ENCODE data around the gene PLCH1.
A peak's percentile ranks its signal among the peaks of the same experiment; 100 is the strongest.

Gene PLCH1

DNA sequence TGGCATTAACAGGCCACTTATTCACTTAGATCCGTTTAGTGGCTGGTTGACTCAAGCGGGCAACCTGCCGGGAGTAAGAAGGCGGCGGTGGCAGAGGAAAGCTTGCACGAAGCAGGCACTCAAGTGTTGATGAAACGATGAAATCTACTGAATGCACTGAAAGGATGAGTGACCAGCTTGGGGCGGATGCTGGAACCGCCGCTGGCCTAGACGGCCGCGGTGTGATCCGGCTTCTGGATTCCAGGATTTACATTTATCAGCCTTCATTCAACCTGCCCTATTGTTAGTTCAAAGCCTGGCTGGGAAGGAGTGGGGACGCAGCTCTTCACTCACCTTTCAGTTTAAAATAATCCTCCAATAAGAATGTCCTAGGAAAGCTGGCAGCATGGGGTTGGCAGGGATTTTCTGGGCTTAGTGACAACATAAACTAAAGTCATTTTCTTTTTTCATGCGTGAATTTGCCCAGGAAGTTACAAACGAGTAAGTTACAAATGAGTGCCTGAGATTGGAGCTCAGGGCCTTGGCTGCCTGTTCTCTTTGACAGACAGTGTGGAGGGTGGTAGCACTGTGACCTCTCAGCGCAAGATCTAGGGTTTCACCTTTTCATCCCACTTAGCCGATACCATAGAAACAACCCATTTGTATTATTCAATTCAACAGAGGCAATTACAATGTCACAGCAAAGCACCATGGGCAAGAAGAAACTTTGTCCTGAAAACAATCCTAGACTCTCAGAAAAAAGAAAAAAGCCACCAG lies 1.1 kb upstream of the PLCH1 start:
- Histone ChIP-seq H3K36me3 (replicated peaks; ENCODE audit: low read depth, low read length) (no peaks in the 10 kb centered on the region), H3K4me2 (ENCODE audit: low read length) (peak overlapping the region; percentile 100), H4K20me1 (ENCODE audit: insufficient read depth, low read length) (no peaks in the 10 kb centered on the region), H3K27ac (ENCODE audit: low read length) (no peak overlapping the region), H3K9me3 (ENCODE audit: insufficient read depth, low read length) (no peaks in the 10 kb centered on the region), H2AFZ (ENCODE audit: low read depth, low read length) (no peak overlapping the region), H3K9ac (ENCODE audit: low read length) (no peak overlapping the region), H3K79me2 (ENCODE audit: low read length) (no peaks in the 10 kb centered on the region), H3K4me1 (ENCODE audit: low read length) (peaks cover 6% of the 10 kb centered on the region), H3K4me3 (ENCODE audit: low read length) (peak overlapping the region; percentile 83; the same call in 1 of the 2 replicates), H3K27me3 (ENCODE audit: low read depth, low read length) (peaks cover 71% of the 10 kb centered on the region)
- TF ChIP-seq, protein P1, sequence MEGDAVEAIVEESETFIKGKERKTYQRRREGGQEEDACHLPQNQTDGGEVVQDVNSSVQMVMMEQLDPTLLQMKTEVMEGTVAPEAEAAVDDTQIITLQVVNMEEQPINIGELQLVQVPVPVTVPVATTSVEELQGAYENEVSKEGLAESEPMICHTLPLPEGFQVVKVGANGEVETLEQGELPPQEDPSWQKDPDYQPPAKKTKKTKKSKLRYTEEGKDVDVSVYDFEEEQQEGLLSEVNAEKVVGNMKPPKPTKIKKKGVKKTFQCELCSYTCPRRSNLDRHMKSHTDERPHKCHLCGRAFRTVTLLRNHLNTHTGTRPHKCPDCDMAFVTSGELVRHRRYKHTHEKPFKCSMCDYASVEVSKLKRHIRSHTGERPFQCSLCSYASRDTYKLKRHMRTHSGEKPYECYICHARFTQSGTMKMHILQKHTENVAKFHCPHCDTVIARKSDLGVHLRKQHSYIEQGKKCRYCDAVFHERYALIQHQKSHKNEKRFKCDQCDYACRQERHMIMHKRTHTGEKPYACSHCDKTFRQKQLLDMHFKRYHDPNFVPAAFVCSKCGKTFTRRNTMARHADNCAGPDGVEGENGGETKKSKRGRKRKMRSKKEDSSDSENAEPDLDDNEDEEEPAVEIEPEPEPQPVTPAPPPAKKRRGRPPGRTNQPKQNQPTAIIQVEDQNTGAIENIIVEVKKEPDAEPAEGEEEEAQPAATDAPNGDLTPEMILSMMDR (IDR thresholded peaks at IDR 0.05; ENCODE audit: low read depth, low read length) = no peak
- no peak for TF ChIP-seq EZH2phosphoT487 (IDR thresholded peaks at IDR 0.05; ENCODE audit: low read depth)

DNA sequence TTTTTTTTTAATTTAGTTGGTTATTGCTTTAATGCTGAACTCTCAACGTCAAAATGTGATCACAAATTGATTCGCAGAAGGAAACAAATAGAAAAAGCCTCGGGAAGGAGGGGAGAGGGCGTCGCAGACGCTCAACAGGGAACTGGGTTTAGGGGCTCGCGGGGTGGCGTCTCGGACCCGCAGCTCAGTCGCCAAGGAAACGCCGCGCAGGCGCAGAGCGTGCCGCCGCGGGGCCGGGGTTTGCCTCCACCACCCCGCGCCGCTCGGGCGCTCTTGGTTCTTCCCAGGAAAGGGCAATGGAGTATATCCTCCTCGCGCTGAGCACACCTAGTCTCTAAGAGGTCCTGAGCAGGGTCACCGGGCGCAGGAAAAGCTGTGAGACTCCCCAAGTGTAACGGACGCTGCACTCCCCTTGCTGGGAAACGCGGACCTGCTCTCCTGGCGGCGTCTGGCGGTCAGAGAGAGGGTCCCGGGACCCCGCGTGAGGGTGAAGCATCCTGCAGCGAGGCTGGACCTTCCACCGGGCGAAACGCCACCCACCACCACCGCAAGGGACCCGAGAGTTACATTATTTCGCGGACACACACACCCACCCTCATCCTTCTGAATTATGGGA lies 753 bp downstream of the PLCH1 start:
- no peaks in the 10 kb centered on the region for H3K79me2 ChIP-seq (ENCODE audit: low read length)
- H3K9ac ChIP-seq (ENCODE audit: low read length) = peak overlapping the region; percentile 78
- H3K4me1 ChIP-seq (ENCODE audit: low read length) = peaks cover 12% of the 10 kb centered on the region
- TF ChIP-seq, protein P1 (IDR thresholded peaks at IDR 0.05; ENCODE audit: low read depth, low read length) = no peak
- TF ChIP-seq EZH2phosphoT487 (IDR thresholded peaks at IDR 0.05; ENCODE audit: low read depth) = no peak
- H3K36me3 ChIP-seq (replicated peaks; ENCODE audit: low read depth, low read length) = no peaks in the 10 kb centered on the region
- peaks cover 84% of the 10 kb centered on the region for H3K27me3 ChIP-seq (ENCODE audit: low read depth, low read length)
- H3K9me3 ChIP-seq (ENCODE audit: insufficient read depth, low read length) = no peaks in the 10 kb centered on the region
- peak overlapping the region; percentile 83 for H3K4me3 ChIP-seq (ENCODE audit: low read length)
- peak overlapping the region; percentile 100 for H3K4me2 ChIP-seq (ENCODE audit: low read length)
- no peaks in the 10 kb centered on the region for H4K20me1 ChIP-seq (ENCODE audit: insufficient read depth, low read length)
- peak overlapping the region; percentile 79 for H2AFZ ChIP-seq (ENCODE audit: low read depth, low read length)
- no peak overlapping the region for H3K27ac ChIP-seq (ENCODE audit: low read length)

DNA sequence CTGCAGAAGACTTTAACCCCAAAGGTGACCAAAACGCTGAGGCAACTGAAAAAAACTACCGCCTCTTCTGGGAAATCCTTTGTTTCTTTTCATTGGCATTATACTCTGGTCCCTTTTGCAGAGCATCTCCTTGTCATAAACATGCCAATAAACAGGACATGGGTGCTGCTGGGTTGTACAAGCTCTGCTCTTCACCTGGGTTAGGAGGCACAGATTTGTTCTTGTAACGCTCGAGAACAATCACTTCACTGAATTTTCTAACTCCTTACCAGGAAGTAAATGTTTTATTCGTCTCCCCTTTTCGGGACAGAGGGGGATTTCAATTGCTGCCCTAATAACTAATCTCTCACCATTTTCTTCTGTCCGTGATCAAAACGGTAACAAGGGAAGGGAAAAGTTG lies 1.3 kb downstream of the PLCH1 start:
- peak overlapping the region; percentile 79 for H2AFZ ChIP-seq (ENCODE audit: low read depth, low read length)
- H3K4me2 ChIP-seq (ENCODE audit: low read length) = peak overlapping the region; percentile 100
- no peaks in the 10 kb centered on the region for H3K36me3 ChIP-seq (replicated peaks; ENCODE audit: low read depth, low read length)
- no peaks in the 10 kb centered on the region for H3K79me2 ChIP-seq (ENCODE audit: low read length)
- peak overlapping the region; percentile 78 for H3K9ac ChIP-seq (ENCODE audit: low read length)
- H3K27me3 ChIP-seq (ENCODE audit: low read depth, low read length) = peaks cover 87% of the 10 kb centered on the region
- no peaks in the 10 kb centered on the region for H4K20me1 ChIP-seq (ENCODE audit: insufficient read depth, low read length)
- TF ChIP-seq EZH2phosphoT487 (IDR thresholded peaks at IDR 0.05; ENCODE audit: low read depth) = no peak
- TF ChIP-seq, protein P1 (IDR thresholded peaks at IDR 0.05; ENCODE audit: low read depth, low read length) = no peak
- no peak overlapping the region for H3K27ac ChIP-seq (ENCODE audit: low read length)
- H3K4me1 ChIP-seq (ENCODE audit: low read length) = peaks cover 16% of the 10 kb centered on the region
- no peaks in the 10 kb centered on the region for H3K9me3 ChIP-seq (ENCODE audit: insufficient read depth, low read length)
- peak overlapping the region; percentile 83 for H3K4me3 ChIP-seq (ENCODE audit: low read length)

GRCh38 chr3:155742349-155742965 lies 2.4 kb downstream of the PLCH1 start:
- H3K27me3 ChIP-seq (ENCODE audit: low read depth, low read length) = peaks cover 79% of the 10 kb centered on the region
- H3K9ac ChIP-seq (ENCODE audit: low read length) = no peak overlapping the region
- H3K36me3 ChIP-seq (replicated peaks; ENCODE audit: low read depth, low read length) = no peaks in the 10 kb centered on the region
- no peak for TF ChIP-seq EZH2phosphoT487 (IDR thresholded peaks at IDR 0.05; ENCODE audit: low read depth)
- TF ChIP-seq, protein P1 (IDR thresholded peaks at IDR 0.05; ENCODE audit: low read depth, low read length) = no peak
- H3K9me3 ChIP-seq (ENCODE audit: insufficient read depth, low read length) = no peaks in the 10 kb centered on the region
- H3K79me2 ChIP-seq (ENCODE audit: low read length) = no peaks in the 10 kb centered on the region
- H2AFZ ChIP-seq (ENCODE audit: low read depth, low read length) = no peak overlapping the region
- no peaks in the 10 kb centered on the region for H4K20me1 ChIP-seq (ENCODE audit: insufficient read depth, low read length)
- peaks cover 25% of the 10 kb centered on the region for H3K4me1 ChIP-seq (ENCODE audit: low read length)
- no peak overlapping the region for H3K4me3 ChIP-seq (ENCODE audit: low read length)
- no peak overlapping the region for H3K4me2 ChIP-seq (ENCODE audit: low read length)
- H3K27ac ChIP-seq (ENCODE audit: low read length) = no peak overlapping the region
